Measurements from ENCODE around the gene PIGH.
"Not testable (repeated sequence)": the region's sequence is repeated elsewhere in the genome, so short reads cannot be mapped to it uniquely, and the experiment has no call there.

- peak in 1 of 6 experiments; percentile 21 for TF ChIP-seq CTCF (IDR thresholded peaks at IDR 0.05)
- TF ChIP-seq POLR2A (IDR thresholded peaks at IDR 0.05) = not testable (repeated sequence)
Measured at GRCh38 chr14:67626131-67626530, 26.1 kb upstream of the PIGH start.
